HG03045 (cell line): ENCODE results near the gene SEC11A.

ENCODE experiments used
- ATAC-seq: cut with Tn5 transposase; IDR thresholded peaks from one replicate; pipeline ENCODE4 v1.9.1; 2021; ENCODE audit warnings: mild to moderate bottlenecking, moderate library complexity; ENCODE audit not compliant: unreplicated experiment

SEC11A gene

DNA sequence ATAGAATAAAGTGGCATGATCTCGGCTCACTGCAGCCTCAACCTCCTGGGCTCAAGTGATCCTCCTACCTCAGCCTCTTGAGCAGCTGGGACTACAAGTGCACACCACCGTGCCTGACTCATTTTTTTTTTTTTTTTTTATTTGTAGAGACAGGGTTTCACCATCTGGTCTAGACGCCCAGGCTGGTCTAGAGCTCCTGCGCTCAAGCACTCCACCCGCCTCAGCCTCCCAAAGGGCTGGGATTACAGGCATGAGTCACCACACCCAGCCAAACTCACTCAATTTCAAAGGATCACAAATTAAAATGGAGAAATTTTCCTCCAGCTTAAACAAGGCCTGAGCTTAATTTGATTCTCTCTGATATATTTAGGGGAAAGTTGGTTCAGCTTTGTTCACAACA lies 30.6 kb downstream of the SEC11A start:
- no peak for ATAC-seq

DNA sequence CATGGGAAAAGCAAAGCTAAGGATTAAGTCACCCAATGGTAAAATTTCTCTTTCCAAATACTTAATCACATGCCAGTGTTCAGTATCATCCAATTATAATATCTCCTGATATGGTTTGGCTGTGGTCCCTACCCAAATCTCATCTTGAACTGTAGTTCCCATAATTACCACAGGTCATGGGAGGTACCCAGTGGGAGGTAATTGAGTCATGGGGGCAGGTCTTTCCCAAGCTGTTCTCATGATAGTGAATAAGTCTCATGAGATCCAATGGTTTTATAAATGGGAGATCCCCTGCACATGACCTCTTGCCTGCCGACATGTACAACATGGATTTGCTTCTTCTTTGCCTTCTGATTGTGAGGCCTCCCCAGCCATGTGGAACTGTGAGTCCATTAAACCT lies 31.8 kb downstream of the SEC11A start:
- no peak for ATAC-seq

DNA sequence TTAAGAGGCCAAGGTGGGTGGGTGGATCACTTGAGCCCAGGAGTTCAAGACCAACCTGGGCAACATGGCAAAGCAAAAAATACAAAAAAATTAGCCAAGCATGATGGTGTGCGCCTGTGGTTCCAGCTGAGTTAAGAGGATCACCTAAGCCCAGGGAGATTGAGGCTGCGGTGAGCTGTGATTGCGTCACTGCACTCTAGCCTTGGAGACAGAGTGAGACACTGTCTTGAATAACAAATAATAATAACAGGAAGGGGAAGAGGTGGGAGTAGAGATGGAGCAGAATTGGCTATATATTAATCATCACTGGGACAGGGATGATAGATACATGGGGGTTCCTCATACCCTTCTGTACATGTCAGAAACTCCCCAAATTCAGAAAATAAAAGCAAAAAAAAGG lies 34.1 kb downstream of the SEC11A start:
- no peak for ATAC-seq

DNA sequence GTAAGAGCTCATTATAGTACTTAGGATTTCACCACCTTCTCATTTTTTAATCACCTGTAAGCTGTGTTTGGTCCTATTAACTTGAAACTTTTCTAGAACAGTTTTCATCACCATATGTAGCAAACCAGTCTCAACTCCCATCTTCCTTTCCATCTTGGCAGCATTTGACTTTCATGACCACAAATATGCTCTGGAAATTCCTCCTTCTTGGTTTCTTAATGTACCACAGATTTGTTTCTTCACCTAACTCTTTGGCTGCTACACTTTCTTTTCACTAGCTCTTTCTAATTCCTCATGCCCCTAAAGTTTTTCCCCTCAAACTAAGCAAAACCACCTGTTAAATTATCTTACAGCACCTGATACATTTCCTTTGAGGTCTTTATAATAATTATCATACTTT lies 44.7 kb downstream of the SEC11A start:
- ATAC-seq = no peak

DNA sequence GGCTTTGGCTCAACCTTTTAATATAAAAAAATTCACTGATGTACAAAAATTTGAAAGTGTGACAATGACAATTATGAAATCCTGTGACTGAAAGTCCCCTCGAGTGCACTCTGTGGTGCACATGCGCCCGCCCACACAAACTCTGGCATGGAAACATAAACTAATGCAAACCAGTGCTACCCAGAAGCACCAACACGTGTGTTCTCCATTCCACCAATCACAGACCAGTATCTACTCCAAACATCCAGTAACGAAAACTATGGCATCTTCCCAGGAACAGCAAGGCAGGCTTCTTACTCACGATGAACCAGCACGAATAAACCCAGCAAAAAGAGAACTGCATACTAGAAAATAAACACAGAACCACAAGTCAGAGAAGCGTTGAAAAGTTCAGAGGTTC lies 46.2 kb downstream of the SEC11A start:
- ATAC-seq = no peak

DNA sequence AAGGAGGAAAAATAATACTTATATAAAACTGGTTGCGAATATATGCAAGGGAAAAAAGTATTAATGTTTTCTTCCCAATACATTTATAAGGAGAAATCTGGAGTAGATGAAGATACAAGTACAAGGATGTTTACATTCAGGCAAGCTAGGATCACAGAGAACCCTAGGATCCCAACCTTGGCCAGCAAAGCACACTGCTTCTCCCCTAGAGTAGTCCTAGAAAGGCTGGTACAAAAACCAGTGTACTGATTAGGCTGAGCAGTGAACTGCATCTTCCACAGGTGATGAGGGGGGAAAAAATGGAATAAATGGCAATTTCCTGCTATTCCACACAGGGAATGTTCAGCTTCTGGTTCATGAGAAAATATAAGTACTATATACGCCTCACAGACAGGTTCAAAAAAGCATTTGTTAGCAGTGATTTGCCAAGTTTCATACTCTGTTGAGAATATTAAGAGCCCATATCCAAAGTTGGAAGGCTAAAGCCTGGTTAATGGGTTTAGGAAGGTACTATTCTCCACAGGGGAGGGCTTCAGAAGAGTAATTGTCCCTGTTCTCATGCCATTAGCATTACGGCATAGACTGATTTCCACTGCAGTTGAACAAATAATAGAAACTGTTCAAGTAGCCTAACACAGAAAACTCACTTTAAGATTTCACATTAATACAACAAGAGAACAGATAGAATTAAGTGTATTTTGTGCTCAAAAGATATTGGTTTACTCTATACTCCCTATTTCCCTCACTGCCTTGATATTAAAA lies 47.5 kb downstream of the SEC11A start:
- no peak for ATAC-seq

DNA sequence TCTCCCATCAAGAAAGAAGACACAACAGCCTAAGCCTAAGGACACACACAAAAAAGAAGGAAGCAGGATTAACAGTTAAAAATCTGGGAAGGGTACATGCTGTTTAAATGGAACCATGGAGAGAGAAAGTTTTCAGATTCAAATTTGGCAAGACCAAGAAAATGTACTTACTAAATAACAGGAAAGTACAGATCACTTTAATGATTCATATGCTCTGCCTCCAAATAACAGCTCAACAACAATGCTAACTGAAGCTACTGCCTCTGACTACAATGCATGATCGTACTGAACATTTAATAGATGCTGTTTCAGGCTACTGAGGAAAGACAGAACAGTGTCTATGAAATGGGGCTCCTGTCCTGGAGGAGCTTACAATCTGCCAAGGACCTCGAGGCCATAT lies 49.6 kb downstream of the SEC11A start:
- ATAC-seq = no peak

DNA sequence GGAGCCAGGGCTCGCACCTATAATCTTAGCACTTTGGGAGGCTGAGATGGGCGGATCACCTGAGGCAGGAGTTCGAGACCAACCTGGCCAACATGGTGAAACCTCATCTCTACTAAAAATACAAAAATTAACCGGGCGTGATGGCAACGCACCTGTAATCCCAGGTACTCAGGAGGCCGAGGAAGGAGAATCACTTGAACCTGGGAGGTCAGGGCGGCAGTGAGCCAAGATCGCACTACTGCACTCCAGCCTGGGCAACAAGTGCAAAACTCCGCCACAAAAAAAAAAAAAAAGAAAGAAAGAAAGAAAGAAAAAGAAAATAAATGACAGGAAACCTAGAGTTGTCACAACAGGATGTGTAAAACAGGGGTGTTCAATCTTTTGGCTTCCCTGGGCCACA lies 54.9 kb downstream of the SEC11A start:
- no peak for ATAC-seq

DNA sequence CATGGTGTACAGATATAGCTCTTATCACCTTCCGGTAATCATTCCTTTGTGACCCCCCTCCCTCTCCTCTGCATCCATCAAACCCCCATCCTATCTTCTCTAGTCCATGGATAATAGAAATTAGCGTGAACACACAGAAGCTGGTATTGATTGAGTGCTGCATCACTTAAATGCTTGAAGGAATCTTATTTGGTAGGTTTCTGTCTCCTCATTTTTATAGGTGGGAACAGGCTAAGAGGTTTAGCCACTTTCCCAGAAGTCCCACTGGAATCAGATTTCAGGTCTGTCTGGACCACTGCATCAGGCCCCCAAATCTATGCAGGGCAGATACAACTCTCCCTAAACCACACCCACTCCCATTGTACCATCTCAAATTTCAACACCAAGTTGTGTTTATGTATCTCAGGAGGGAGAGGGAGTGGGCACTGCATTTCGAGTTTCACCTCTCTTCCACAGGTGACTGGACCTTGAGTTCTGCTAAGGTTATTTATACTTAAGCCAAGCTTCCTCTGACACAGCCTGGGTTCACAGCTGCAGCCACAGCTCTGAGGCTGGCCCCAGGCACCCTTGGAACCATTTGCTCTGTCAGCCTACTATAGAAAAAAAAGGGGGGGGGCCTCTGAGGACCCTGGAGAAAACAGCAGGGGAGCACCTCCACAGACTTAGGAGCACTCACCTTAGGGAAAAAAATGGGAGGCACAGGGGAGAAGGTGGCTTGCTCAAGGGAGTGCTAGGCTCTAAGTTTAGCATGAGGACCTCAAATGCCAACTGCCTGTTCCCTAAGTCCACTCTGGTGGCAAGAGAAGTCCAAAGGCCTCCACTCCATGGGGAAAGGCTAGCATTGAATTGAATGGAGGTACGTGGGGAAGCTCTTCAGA lies 55.8 kb downstream of the SEC11A start:
- no peak for ATAC-seq

DNA sequence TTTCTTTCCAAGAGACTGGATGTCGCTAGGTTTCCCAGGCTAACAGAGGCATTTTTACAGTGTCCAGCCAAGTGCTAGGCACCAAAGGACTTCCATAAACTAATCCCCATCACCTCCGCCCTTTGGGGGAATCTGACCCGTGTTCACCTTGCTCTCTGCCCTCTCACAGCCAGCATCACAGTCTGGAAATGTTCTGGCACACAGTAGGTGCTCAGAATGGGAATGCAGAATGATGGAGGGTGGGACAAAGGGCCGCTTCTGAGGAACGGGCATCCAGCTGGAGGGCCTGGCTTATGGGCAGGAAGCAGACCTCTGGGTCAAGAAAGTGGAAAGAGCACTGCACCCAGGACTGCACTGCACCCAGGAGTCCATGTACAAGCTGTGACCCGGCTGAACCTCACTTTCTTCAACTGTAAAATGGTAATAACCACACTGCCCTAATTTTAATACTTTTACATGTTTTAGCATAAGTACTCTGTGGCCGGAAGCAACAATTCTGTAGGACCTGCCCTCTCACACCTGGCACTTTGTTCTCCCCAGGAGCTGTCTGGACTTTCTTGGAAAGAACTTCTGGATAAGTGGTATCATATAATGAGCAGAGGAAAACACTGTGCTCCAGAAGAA lies 57.0 kb downstream of the SEC11A start:
- ATAC-seq = no peak

DNA sequence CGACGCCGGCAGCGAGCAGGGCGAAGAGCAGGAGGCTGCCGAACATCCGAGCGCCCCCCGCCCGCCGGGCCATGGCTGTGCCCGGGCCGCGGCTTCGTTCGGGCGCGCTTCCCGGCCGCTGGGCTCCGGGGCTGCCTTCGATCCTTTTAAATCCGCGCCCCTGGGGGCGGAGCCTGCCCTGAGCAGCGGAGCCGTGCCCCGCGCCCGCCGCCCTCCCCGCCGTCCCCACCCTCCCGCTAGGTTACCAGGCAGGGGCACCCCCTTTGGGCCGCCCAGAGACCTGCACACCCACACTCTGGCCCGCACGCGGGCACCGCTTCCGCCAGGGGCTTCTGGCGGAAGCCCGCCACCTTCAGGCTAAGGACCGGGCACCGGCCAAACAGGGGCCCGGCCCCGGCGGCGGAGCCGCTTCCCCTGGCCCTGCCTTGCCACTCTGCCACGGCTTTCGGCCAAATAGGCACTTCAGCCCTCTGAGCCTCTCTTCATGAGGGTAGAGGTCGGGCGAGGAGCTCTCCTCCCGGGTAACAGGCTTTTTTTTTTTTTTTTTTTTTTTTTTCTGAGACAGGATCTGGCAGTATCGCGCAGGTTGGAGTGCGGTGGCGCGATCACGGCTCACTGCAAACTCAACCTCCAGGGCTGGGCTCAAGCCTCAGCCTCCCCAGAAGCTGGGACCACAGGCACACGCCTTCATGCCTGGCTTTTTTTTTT lies 57.7 kb downstream of the SEC11A start, which contains the start of gene NMB:
NMB (minus strand) TSS at position 120 of the 708 bp plus-strand sequence; CDS start at position 73, 47 bp downstream.
- ATAC-seq = peak; percentile 55

DNA sequence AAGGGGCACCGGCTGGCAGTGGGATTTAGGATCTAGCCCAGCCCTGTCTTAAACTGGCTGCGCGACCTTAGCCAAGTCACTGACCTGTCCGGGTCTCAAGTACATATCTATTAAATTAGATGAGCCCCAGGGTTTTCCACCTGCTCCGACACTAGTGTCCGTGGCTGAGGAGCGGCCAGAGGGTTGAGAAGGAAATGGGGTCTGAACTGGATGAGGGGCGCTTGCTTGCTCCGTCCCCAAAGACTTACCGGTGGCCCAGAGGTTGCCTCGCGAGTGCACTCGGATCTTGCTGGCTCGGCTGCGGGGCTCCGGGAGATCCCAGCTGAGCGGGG lies 58.2 kb downstream of the SEC11A start:
- no peak for ATAC-seq

DNA sequence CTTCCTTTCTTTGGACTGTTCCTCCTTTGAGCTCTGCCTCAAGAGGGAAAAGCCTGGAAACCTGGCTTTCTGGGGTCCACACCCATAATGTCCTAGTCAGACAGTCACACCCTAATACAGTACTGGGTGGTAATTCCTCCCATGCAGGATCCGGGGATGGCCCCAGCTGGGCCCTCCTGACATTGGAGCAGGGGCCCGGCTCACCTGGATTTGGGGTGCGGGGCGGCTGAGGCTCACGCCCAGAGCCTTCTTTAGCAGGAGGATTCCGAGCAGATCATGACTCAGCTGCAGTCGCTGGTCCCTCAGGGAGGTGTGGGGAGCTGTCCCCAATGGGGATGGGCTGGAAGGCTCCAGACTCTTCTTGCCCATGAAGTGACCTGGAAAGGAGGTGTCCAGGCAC lies 59.0 kb downstream of the SEC11A start:
- ATAC-seq = no peak

DNA sequence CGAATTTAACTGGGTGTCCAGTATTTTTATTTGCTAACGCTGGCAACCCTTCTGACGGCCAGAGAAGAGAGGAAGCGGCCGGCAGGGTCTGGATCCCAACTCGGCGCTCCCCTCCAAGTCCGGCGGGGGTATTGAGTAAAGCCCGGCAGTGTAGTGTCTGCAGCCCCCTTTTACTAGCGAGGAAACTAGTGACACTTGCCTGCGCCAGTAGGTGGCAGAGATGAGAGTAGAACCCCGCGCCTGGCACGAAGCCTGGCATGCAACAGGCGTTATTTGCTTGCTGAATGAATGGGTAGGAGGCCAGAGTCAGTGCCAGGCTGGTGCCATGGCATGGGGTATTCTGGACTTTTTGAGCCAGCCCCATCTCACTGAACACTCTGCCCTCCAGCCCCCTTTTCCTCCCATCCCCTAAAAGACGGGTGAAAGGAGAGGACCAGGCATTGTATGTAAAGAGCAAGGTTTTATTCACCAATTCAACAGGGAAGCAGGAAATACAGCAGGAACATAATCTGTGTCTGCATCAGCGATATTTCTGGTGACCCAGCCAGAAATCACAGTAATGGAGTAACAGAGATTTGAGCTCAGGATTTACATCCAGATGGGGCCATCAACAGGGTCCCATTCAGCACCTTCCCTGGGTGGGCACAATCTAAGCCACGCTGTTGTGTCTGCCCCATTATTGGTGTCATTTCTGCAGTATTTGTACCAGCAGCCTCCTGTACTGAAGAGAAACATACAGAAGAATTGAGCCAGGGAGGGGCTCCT lies 61.1 kb downstream of the SEC11A start:
- ATAC-seq = peak; percentile 42

DNA sequence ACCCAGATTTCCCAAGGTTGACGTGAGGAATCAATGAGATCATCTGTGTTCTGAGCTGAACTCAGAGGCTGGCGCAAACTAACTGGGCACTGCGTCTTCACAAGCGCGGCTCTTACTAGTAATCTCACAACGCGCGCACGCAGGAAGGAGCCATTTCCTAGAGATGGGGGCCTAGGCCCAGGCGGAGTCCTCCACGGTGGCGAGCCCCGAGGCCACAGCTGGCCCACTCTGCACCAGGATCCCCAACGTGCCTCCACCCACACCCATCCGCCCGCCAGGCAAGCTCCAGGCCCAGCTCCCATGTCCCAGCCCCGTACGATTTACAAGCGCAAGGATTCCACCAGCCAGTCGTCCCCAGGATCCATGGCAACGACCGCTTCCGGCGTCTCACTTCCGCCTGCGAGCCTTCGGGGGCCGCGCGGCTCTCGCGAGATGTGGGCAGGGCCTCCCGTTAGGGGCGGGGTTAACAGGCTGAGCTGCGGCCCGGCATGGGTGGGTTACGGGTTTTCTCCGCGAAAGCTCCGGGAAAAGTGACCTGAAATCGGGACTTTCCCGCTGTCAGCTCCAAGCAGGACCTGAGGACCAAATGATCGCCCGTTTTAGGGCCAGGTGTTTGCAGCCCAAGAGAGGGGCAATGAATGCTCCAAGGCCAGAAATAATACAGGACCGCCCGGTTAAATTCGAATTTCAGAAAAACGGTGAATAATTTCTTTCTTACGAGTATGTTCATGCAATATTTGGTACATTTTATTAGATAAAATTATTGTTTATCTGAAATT lies 61.8 kb downstream of the SEC11A start, which contains the start of gene WDR73:
WDR73 (minus strand) TSS at position 374 of the 779 bp plus-strand sequence; CDS start at position 365, 9 bp downstream.
- ATAC-seq = peak; percentile 85

DNA sequence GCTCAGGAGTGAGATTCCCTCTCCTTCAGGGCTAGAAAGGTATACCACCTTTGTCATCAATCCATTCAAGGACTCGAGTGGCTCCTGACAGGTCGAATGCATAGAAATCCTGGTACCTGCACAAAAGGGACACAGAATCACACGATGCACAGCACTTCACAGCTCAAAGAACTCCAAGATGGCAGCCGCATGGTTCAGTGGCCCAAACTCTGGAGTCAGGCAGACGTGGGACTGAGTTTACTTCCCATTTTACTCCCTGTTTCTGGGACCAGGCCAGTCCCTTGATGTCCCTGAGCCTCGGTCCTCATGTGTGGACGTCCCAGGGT lies 62.4 kb downstream of the SEC11A start:
- ATAC-seq = no peak

DNA sequence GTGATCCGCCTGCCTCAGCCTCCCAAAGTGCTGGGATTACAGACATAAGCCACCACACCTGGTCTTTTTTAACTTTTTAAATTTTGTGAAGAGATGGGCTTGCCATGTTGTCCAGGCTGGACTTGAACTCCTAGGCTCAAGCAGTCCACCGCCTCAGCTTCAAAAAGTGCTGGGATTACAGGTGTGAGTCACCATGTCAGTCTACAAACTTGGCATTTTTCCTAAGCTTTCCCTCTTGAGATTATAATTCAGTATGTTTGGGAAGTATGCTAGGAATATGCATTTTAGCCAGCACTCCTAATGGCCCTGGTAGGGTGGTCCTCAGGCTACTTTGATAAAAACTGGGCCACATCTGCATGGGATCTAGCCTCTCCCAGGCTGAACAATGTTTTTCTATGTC lies 66.2 kb downstream of the SEC11A start:
- ATAC-seq = no peak

DNA sequence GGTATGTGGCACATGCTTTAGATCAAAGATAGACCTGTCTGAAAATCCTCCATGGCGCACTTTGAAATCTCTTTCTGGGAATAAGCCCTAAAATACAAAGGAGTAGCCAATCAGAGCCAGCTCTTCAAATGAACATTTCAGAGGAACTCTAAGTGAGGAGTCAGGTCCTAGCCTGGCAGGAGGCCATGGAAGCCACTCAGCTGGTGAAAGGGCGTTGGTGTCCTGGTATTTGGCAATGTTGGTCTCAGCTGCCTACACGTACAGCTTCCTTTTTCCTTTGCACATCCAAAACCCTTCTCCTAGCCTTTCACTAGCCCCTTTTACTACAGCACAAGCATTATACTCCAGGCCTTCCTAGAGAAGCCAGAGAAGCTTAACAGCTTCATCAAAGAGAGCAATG lies 67.4 kb downstream of the SEC11A start:
- ATAC-seq = no peak

DNA sequence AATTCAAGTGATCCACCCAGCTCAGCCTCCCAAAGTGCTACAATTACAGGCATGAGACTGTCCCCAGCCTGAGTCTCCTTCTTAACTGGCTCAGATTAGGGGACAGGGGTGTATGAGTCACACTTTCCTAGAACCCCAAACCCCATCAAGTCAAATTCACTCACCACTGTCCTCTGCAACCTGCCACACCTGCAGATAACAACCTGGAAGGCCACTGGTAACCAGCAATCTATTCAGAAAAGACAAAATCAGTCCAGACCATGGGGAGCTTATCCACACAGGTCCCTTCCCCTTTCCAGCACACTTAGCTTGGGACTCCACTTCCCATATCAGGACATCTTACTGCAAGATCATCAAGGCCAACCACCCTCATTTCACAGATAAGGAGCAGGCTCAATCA lies 68.2 kb downstream of the SEC11A start:
- ATAC-seq = no peak

DNA sequence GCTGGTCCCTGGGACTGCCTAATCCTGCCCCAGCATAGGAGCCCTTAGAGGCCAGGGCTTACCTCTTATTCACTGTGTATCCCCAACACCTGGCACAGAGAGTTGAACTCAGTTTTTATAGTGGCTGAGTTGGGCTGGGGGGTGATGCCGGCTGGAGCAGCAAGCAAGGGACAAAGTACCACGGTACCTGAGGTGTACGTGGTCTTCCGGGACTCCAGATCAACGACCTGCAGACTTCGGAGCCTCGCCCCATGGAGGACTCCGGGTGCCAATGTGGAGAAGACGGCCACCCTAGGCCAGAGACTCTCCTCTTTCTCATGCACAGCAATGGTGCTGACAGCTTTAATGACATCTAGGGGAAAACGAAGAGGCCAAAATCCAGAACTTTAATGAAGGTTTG lies 69.9 kb downstream of the SEC11A start:
- ATAC-seq = no peak
